Measurements from ENCODE around the gene CDR2. TPM values are rescaled to one million over a fixed set of nuclear protein-coding genes. Genes with fewer than 3 reads are reported as not detected.
A peak's percentile ranks its signal among the peaks of the same experiment; 100 is the strongest.
"Not testable (repeated sequence)": the region's sequence is repeated elsewhere in the genome, so short reads cannot be mapped to it uniquely, and the experiment has no call there.

The CDR2 gene
- total RNA-seq, 4 donors from 2014 or later = 22.7 to 38.4 (median 30.3) TPM

GRCh38 chr16:22370038-22370820 is 4.2 kb downstream of the CDR2 start:
- TF ChIP-seq CTCF (IDR thresholded peaks at IDR 0.05) (no peak), POLR2A (IDR thresholded peaks at IDR 0.05) (no peak)

GRCh38 chr16:22369221-22369811 is 5.1 kb downstream of the CDR2 start:
- H3K4me1 ChIP-seq = peaks cover 0 to 39% (median 8%) of the 10 kb centered on the region in 4 donors
- H3K27me3 ChIP-seq = no peaks in the 10 kb centered on the region
- H3K36me3 ChIP-seq = peaks cover 0 to 8% (median 0%) of the 10 kb centered on the region in 3 donors
- DNase-seq = no peak
- no peaks in the 10 kb centered on the region for H3K9me3 ChIP-seq
- TF ChIP-seq POLR2A (IDR thresholded peaks at IDR 0.05) = no peak
- no peak for TF ChIP-seq CTCF (IDR thresholded peaks at IDR 0.05)
- H3K4me3 ChIP-seq = no peak overlapping the region
- H3K27ac ChIP-seq = peak overlapping the region in 3 of 4 donors; percentile 41 to 93 (median 90)

More at GRCh38 chr16:22370038-22370820, 4.2 kb downstream of the CDR2 start:
- H3K27me3 ChIP-seq = no peaks in the 10 kb centered on the region
- no peaks in the 10 kb centered on the region for H3K9me3 ChIP-seq
- H3K4me1 ChIP-seq = peaks cover 0 to 39% (median 8%) of the 10 kb centered on the region in 4 donors
- no peak for DNase-seq
- no peak overlapping the region for H3K4me3 ChIP-seq
- no peaks in the 10 kb centered on the region for H3K36me3 ChIP-seq
- H3K27ac ChIP-seq = peak overlapping the region in 3 of 4 donors; percentile 41 to 93 (median 90)

GRCh38 chr16:22368200-22368826 is 6.1 kb downstream of the CDR2 start:
- H3K4me1 ChIP-seq = peaks cover 0 to 39% (median 8%) of the 10 kb centered on the region in 4 donors
- not testable (repeated sequence) for H3K27me3 ChIP-seq, H3K9me3 ChIP-seq, DNase-seq, H3K4me3 ChIP-seq
- peaks cover 0 to 18% (median 2%) of the 10 kb centered on the region in 3 donors for H3K36me3 ChIP-seq
- H3K27ac ChIP-seq = peak overlapping the region in 2 of 4 donors; percentile 59 to 93

DNA sequence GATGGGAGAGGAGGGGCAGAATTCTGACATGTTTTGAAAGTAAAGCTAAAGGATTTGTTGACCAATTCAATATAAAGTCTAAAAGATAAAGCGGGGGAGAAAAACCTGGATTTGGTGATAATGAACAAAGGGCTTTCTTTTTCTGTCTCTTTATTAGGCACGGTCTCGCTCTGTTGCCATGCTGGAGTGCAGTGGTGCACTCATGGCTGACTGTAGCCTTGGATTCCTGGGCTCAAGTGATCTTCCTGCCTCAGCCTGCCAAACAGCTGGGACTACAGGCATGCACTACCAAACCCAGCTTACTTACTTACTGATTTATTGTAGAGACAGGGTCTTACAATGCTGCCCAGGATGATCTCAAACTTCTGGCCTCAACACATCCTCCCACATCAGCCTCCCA is 7.5 kb downstream of the CDR2 start:
- H3K27me3 ChIP-seq = no peaks in the 10 kb centered on the region
- no peak overlapping the region for H3K27ac ChIP-seq

DNA sequence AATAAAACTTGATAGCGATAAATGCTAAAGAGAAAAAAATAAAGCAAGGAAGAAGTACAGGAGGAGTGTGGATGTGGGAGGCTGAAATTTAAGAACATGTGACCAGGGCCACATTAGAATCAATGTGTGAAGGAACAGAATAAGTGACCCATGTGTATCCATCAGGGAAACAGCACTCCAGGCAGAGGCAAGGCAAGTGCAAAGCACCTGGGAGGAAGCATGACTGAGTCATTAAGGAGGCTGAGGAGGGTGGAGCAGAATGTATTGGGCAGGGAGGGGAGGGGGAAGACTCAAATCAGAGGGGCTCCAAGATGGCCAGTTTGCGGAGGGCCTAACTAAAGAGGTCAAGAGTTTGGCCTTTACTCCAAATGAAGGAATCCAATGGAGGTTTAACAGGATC is 8.0 kb downstream of the CDR2 start:
- Histone ChIP-seq H3K27ac (no peak overlapping the region), H3K27me3 (no peaks in the 10 kb centered on the region), H3K9me3 (no peaks in the 10 kb centered on the region), H3K4me3 (no peak overlapping the region), H3K36me3 (peaks cover 0 to 34% (median 3%) of the 10 kb centered on the region in 3 donors), H3K4me1 (peaks cover 0 to 32% (median 8%) of the 10 kb centered on the region in 4 donors)
- no peak for DNase-seq
- no peak for TF ChIP-seq POLR2A (IDR thresholded peaks at IDR 0.05)
- TF ChIP-seq CTCF (IDR thresholded peaks at IDR 0.05) = no peak

More for the DNA sequence above, 7.5 kb downstream of the CDR2 start:
- DNase-seq = no peak
- Histone ChIP-seq H3K4me3 (no peak overlapping the region), H3K4me1 (peaks cover 0 to 34% (median 8%) of the 10 kb centered on the region in 4 donors), H3K9me3 (no peaks in the 10 kb centered on the region), H3K36me3 (peaks cover 0 to 32% (median 3%) of the 10 kb centered on the region in 3 donors)
- TF ChIP-seq POLR2A (IDR thresholded peaks at IDR 0.05) = no peak

DNA sequence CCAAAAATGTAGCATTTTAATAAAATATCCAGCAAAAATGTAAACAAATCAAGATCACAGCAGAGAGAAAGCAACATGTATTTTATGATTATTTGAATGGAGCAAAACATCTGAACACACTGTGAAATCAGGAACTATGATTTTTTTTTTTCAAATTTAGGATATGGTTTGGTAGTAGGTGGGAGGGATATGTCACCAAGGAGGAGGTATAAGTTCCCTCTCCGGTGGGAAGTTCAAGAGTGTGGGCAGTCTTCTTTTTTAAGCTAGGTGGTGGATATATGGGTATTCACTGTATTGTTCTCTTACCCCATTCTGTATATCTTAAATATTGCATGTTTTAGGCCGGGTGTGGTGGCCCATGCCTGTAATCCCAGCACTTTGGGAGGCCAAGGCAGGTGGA is 10.2 kb downstream of the CDR2 start:
- Histone ChIP-seq H3K9me3 (no peaks in the 10 kb centered on the region), H3K27me3 (no peaks in the 10 kb centered on the region), H3K27ac (no peak overlapping the region), H3K36me3 (peaks cover 0 to 36% (median 3%) of the 10 kb centered on the region in 3 donors), H3K4me1 (peaks cover 0 to 13% (median 3%) of the 10 kb centered on the region in 4 donors), H3K4me3 (no peak overlapping the region)
- DNase-seq = no peak
- no peak for TF ChIP-seq CTCF (IDR thresholded peaks at IDR 0.05)
- no peak for TF ChIP-seq POLR2A (IDR thresholded peaks at IDR 0.05)

Measured in Peyer's patch (tissue), 4 donors.